Skeletal muscle satellite cell (primary cell): ENCODE results near the gene SLC16A9.

Experiments
- H3K27me3 ChIP-seq: 2 replicates; pipeline ENCODE4 v1.7.0; 2013; ENCODE audit warnings: low read length; ENCODE audit not compliant: control insufficient read depth, insufficient read depth
- H3K36me3 ChIP-seq: 2 replicates; pipeline ENCODE4 v1.7.0; 2013; ENCODE audit warnings: mild to moderate bottlenecking, control low read depth, low read length; ENCODE audit not compliant: insufficient read depth
- H3K4me1 ChIP-seq: 2 replicates; pipeline ENCODE4 v1.7.0; 2013; ENCODE audit warnings: low read length; ENCODE audit not compliant: control insufficient read depth, insufficient read depth
- H3K4me2 ChIP-seq: 2 replicates; pipeline ENCODE4 v1.7.0; 2013; ENCODE audit warnings: mild to moderate bottlenecking, low read length
- H3K4me3 ChIP-seq: 2 replicates; pipeline ENCODE4 v1.7.0; 2013; ENCODE audit warnings: low read length
- H3K9ac ChIP-seq: 2 replicates; pipeline ENCODE4 v1.7.0; 2013; ENCODE audit warnings: mild to moderate bottlenecking, low read depth, low read length, moderate library complexity
- H3K9me3 ChIP-seq: replicated peaks from 2 replicates; pipeline ENCODE4 v1.7.0; 2013; ENCODE audit warnings: mild to moderate bottlenecking, control low read depth, low read length

The SLC16A9 gene

DNA sequence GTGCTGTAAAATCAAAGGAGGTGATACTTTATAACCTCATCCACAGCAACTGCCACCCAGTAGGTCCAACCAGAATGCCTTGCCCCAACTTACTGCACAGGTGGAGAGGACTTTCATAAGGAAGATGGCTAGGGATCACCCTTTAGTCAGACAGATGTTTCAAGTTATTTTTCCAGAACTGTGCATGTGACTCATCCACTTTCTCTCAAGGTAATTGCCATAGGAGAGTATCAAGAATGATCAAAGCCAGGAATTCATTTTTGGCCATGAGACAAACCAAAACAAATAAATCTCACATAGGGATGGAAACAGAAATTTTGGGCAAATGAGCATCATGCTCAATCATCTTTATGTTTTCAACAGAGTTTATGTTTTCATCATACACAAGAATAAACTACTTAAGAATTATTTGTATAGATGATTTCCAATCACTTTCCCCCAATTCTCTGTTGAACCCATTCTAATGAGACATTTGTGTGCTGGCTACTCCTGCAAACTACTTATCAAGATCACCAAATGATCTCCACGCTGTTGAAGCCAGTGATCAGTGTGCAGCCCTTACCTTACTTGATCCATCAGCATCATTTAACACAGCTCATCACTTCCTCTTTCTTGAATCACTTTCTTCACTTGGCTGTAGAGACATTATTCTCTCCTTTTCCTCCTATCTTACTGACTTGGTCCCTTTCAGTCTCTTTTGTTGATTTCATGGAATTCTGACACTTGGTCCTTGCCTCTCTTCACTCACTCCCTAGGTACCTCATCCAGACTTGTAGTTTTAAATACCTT, 74.0 kb downstream of the SLC16A9 start:
- Histone ChIP-seq H3K9me3 (no peaks in the 10 kb centered on the region), H3K9ac (no peak overlapping the region), H3K27me3 (peaks cover 17% of the 10 kb centered on the region), H3K36me3 (no peaks in the 10 kb centered on the region), H3K4me1 (no peaks in the 10 kb centered on the region), H3K4me3 (no peak overlapping the region), H3K4me2 (no peak overlapping the region)

- H3K27me3 ChIP-seq = peaks cover 24% of the 10 kb centered on the region
- H3K9me3 ChIP-seq = no peaks in the 10 kb centered on the region
- no peaks in the 10 kb centered on the region for H3K4me1 ChIP-seq
- H3K9ac ChIP-seq = no peak overlapping the region
- no peak overlapping the region for H3K4me2 ChIP-seq
- H3K4me3 ChIP-seq = no peak overlapping the region
- no peaks in the 10 kb centered on the region for H3K36me3 ChIP-seq
Measured at GRCh38 chr10:59634102-59634501, 75.5 kb downstream of the SLC16A9 start.

DNA sequence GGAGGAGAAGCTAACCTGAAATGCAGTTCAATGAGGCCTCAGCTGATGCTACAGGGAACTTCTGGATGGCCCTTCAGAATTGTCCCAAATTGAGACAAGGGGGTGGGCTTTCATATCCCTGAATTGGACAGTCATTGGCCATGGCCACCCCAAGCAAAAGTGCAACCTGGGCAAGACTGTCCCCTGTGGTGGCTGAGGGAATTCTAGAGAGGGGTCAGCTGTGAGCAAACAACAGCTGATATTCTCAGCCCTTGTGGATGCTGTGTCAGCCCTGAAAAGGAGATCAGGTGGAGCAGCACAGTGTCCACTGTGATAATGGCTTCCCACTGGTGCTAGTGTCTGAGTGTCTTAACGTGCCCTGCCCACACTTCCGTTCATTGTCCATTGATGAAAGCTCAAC, 76.6 kb downstream of the SLC16A9 start:
- Histone ChIP-seq H3K9ac (no peak overlapping the region), H3K4me3 (no peak overlapping the region), H3K9me3 (no peaks in the 10 kb centered on the region), H3K27me3 (peaks cover 31% of the 10 kb centered on the region), H3K36me3 (no peaks in the 10 kb centered on the region), H3K4me2 (no peak overlapping the region), H3K4me1 (no peaks in the 10 kb centered on the region)

DNA sequence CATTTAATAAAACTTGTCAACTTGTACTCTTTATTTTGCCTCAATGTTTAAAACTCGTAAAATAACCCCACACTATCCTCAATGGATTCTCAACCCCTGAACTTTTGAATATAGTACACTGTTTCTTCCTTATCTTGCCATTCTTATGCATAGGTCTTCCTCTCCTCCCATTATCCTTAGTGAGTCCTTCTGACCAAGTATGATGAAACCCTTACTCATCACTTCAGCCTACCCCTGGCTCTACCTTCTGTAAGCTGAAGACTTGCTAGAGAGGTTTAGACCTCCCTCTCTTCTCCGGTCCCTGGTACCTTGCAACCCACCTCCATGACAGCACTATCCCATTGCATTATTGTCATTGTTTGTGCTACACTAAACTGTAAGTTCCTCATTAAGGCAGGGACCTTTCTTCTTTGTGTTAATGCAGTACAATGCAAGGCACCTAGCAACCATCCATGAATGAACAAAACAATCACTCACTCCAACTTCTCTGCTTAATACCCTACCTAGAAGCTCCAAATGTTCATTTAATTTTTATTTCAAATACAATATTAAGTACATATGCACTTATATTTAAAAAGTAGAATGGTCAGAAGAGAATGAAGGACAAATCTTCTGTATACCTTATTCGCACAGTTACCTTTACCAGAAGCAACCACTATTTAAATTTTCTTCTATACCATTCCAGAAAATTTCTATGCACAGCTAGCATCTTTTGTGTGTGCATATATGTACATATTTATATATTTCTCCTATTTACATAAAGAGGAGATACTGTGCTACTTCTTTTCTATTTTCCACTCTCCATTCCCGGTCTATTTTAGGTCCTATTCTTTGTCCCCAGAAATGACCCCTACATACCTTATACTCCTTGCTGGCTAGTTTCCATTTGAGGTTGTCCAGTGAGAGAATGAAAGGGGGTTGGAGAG, 77.5 kb downstream of the SLC16A9 start:
- no peak overlapping the region for H3K4me3 ChIP-seq
- H3K36me3 ChIP-seq = no peaks in the 10 kb centered on the region
- H3K9me3 ChIP-seq = no peaks in the 10 kb centered on the region
- no peaks in the 10 kb centered on the region for H3K4me1 ChIP-seq
- H3K27me3 ChIP-seq = peaks cover 31% of the 10 kb centered on the region
- H3K9ac ChIP-seq = no peak overlapping the region
- no peak overlapping the region for H3K4me2 ChIP-seq

DNA sequence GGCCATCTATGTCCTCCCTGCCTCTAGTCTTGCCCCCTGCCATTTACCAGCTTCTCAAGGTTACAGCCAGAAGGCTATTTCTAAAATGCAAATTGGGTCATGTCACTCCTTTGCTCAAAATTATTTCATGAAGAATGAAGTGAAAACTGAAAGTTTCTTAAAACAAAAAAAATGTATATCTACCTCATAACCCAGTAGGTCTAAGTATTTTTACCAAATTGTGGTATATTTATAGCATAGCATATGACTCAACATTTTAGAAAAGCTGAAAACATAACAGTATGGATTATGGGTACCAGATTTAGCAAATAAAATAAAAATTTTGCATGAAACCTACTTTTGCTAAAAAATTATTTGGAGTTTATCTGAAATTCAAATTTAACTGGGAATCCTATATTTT, 78.4 kb downstream of the SLC16A9 start:
- Histone ChIP-seq H3K9me3 (no peaks in the 10 kb centered on the region), H3K4me3 (no peak overlapping the region), H3K9ac (no peak overlapping the region), H3K36me3 (no peaks in the 10 kb centered on the region), H3K4me1 (no peaks in the 10 kb centered on the region), H3K27me3 (peaks cover 26% of the 10 kb centered on the region), H3K4me2 (no peak overlapping the region)

DNA sequence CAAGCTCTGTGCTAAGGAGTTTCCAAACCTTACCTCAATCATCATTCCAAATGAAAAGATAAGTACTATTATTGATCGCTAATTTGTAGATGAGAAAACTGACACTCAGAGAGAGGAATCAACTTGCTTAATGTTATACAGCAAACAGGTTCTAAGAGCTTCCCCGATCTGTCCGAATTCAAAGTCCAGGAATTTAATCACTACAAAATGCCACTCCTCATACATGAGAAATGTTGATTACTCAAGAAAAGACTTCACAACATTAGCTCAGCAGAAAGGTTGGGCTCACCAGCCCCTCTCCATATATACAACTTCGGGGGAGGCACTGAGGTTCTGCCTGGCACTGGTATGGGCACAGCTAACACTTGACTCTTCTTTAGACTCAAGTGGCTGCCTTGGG, 80.7 kb downstream of the SLC16A9 start:
- Histone ChIP-seq H3K4me2 (no peak overlapping the region), H3K9ac (no peak overlapping the region), H3K4me3 (no peak overlapping the region), H3K9me3 (no peaks in the 10 kb centered on the region), H3K4me1 (no peaks in the 10 kb centered on the region), H3K27me3 (peaks cover 15% of the 10 kb centered on the region), H3K36me3 (no peaks in the 10 kb centered on the region)

DNA sequence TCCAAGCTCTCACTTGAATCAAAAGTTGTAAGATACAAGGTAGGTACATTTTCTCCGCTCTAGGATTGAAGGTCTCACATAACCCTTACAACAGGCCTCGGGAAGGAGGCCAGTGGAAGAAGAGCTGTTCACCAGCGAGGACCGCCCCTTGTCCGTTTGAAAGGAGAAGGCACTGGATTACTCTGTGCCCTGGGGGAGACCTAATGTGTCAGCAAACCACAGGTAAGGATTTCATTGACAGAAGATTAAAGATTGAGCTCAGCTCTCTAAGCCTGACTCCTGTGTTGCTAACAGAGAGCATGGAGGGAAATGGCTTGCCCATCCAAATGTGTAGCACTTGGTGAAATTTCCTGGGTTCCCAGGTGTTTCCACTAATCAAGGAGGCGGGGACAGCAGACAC, 81.2 kb downstream of the SLC16A9 start:
- no peak overlapping the region for H3K9ac ChIP-seq
- no peak overlapping the region for H3K4me2 ChIP-seq
- H3K4me1 ChIP-seq = no peaks in the 10 kb centered on the region
- peaks cover 15% of the 10 kb centered on the region for H3K27me3 ChIP-seq
- H3K4me3 ChIP-seq = no peak overlapping the region
- H3K9me3 ChIP-seq = no peaks in the 10 kb centered on the region
- H3K36me3 ChIP-seq = no peaks in the 10 kb centered on the region

DNA sequence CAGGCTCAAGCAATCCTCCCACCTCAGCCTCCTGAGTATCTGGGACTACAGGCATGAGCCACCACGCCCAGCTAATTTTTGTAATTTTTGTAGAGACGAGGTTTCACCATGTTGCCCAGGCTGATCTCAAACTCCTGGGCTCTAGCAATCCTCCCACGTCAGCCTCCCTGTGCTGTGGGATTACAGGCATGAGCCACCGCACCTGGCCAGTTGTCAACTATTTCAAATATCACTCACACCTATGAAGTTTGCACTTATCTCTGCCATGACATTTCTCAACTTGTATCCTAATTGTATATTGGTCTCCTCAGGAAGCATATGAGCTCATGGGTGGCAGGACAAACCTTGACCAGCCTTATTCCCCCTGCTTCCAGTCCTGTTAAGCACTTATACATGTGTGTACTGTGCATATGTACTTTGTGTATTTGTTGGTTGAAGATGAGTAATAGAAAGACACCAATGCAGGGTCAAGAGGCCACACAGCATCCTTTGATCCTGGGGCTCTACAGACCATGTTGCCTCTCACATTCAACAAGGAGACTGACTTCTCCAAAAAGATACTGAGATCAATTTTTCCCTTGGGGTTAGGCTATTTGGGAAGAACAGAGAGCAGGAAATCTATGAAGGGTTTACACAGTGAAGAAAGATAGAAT, 82.2 kb downstream of the SLC16A9 start:
- peaks cover 15% of the 10 kb centered on the region for H3K27me3 ChIP-seq

DNA sequence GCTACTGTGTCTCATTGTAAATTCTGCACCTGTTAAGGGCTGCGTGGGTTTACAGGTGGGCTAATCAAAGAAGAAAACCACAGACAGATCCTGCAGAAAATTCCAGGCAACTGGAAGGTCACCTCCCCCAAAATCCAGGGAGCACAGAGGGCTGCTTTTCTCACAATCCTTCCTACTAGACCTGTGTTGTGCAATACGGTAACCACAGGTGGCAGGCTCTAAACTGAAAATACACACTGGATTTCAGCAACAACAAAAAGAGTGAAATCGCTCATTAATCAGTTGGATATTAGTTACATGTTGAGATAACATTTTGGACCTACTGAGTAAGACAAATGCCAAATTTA, 83.2 kb downstream of the SLC16A9 start:
- Histone ChIP-seq H3K4me3 (no peak overlapping the region), H3K9me3 (no peaks in the 10 kb centered on the region), H3K27me3 (peaks cover 15% of the 10 kb centered on the region), H3K4me2 (no peak overlapping the region), H3K4me1 (no peaks in the 10 kb centered on the region), H3K9ac (no peak overlapping the region), H3K36me3 (no peaks in the 10 kb centered on the region)

More for the DNA sequence above, 82.2 kb downstream of the SLC16A9 start:
- H3K36me3 ChIP-seq = no peaks in the 10 kb centered on the region
- no peak overlapping the region for H3K4me2 ChIP-seq
- H3K4me3 ChIP-seq = no peak overlapping the region
- no peaks in the 10 kb centered on the region for H3K9me3 ChIP-seq
- H3K9ac ChIP-seq = no peak overlapping the region
- H3K4me1 ChIP-seq = no peaks in the 10 kb centered on the region

GRCh38 chr10:59625721-59626522, 83.7 kb downstream of the SLC16A9 start:
- Histone ChIP-seq H3K4me2 (no peak overlapping the region), H3K27me3 (peaks cover 15% of the 10 kb centered on the region), H3K9ac (no peak overlapping the region), H3K4me1 (no peaks in the 10 kb centered on the region), H3K36me3 (no peaks in the 10 kb centered on the region), H3K4me3 (no peak overlapping the region), H3K9me3 (no peaks in the 10 kb centered on the region)

DNA sequence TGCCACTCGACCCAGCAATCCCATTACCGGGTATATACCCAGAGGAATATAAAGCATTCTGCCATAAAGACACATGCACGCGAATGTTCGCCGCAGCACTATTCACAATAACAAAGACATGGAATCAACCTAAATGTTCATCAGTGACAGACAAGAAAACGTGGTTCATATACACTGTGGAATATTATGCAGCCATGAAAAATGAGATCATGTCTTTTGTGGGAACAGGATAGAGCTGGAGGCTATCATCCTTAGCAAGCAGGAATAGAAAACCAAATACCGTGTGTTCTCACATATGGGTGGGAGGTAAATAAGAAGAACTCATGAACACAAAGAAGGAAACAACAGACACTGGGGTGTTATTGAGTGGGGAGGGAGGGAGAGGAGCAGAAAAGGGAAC, 84.7 kb downstream of the SLC16A9 start:
- Histone ChIP-seq H3K9ac (no peak overlapping the region), H3K4me1 (no peaks in the 10 kb centered on the region), H3K36me3 (no peaks in the 10 kb centered on the region), H3K9me3 (no peaks in the 10 kb centered on the region), H3K27me3 (peaks cover 12% of the 10 kb centered on the region), H3K4me3 (no peak overlapping the region), H3K4me2 (no peak overlapping the region)
